K562 (cell line): ENCODE results near the gene CENPB. TPM values are rescaled to one million over a fixed set of nuclear protein-coding genes. Genes with fewer than 3 reads are reported as not detected.

ENCODE experiments used
- ATAC-seq: fragments of 200-7000 bp; cut with Tn5 transposase; 3 replicates; pipeline ENCODE4 v1.9.1; 2020; ENCODE audit warnings: moderate library complexity
- BruUV-seq: library from RNA; stranded (reverse); fragments of 400-500 nt; replicated peaks from 2 replicates; lab custom pipeline; 2021; lab: Mats Ljungman, UMichigan
- CTCF ChIA-PET: fragments of 300-600 bp; formaldehyde crosslinking; extraction: SDS; loops from one replicate; lab custom pipeline; 2021; ENCODE audit warnings: low intra/inter-chr PET ratio; lab: Yijun Ruan, JAX
- POLR2A ChIA-PET: fragments of 300-600, 350-650 bp; sonication (Branson Sonifier 250); formaldehyde crosslinking; extraction: SDS; loops from one replicate; lab custom pipeline; 2021; ENCODE audit warnings: antibody characterized with exemption, inconsistent platforms; lab: Yijun Ruan, JAX
- DNase-seq, 4 experiments: peaks; one replicate each; pipeline versions ENCODE4 v3.0.0 to v3.0.0-alpha.2; 2011 to 2018; ENCODE audit warnings: low spot score in 3 of 4, mixed read lengths in 3 of 4; ENCODE audit errors: extremely low read depth in 1 of 4
- FAIRE-seq: peaks from 2 replicates; lab custom pipeline; 2011; peaks lifted over from hg19 to GRCh38; lab: Jason Lieb, UNC
- H2AFZ ChIP-seq: 2 replicates; pipeline ENCODE4 v1.6.0; 2011; ENCODE audit warnings: low read depth, low read length, control low read depth, inconsistent platforms
- H3K27ac ChIP-seq: fragments of 200-600 bp; 3 replicates; pipeline ENCODE4 v1.8.0; 2011; ENCODE audit warnings: low read depth, mild to moderate bottlenecking, control low read depth, inconsistent platforms, low read length, moderate library complexity, mixed read lengths; ENCODE audit errors: extremely low read depth
- H3K27me3 ChIP-seq, 2 experiments: fragments of 300-600 bp in 1 of 2; 2 replicates in 1 of 2; 3 replicates in 1 of 2; pipeline versions ENCODE4 v1.6.0 to v1.8.0; 2011; ENCODE audit warnings: inconsistent platforms in 2 of 2, low read length in 2 of 2, mild to moderate bottlenecking in 1 of 2, mixed read lengths in 1 of 2, moderate library complexity in 1 of 2; ENCODE audit not compliant: control insufficient read depth in 2 of 2, insufficient read depth in 2 of 2
- H3K36me3 ChIP-seq: fragments of 300-600 bp; 3 replicates; pipeline ENCODE4 v1.8.0; 2011; ENCODE audit warnings: mild to moderate bottlenecking, low read length, inconsistent platforms; ENCODE audit not compliant: control insufficient read depth, insufficient read depth
- H3K4me1 ChIP-seq, 2 experiments: fragments of 200-600 bp in 1 of 2; replicated peaks in 1 of 2; 2 replicates in 1 of 2; 3 replicates in 1 of 2; pipeline versions ENCODE4 v1.5.1 to v1.8.0; 2011; ENCODE audit warnings: inconsistent platforms in 2 of 2, low read length in 2 of 2, mild to moderate bottlenecking in 1 of 2, mixed read lengths in 1 of 2, moderate library complexity in 1 of 2; ENCODE audit not compliant: control insufficient read depth in 2 of 2, insufficient read depth in 2 of 2
- H3K4me2 ChIP-seq: 2 replicates; pipeline ENCODE4 v1.6.1; 2011; ENCODE audit warnings: low read length, control low read depth, inconsistent platforms, mixed read lengths; ENCODE audit not compliant: insufficient read depth
- H3K4me3 ChIP-seq: fragments of 200-600 bp; sonication (generic), shearing (Covaris generic); 2 replicates; pipeline ENCODE4 v1.5.1; 2016; ENCODE audit warnings: control low read depth, inconsistent platforms
- H3K79me2 ChIP-seq: fragments of 200-600 bp; 3 replicates; pipeline ENCODE4 v1.8.0; 2011; ENCODE audit warnings: low read length, inconsistent platforms; ENCODE audit not compliant: control insufficient read depth, insufficient read depth
- H3K9ac ChIP-seq, 2 experiments: 2 replicates each; pipeline versions ENCODE4 v1.6.0 to v1.6.1; 2011; ENCODE audit warnings: low read depth in 2 of 2, low read length in 2 of 2, control low read depth in 1 of 2, inconsistent platforms in 1 of 2, mild to moderate bottlenecking in 1 of 2, mixed read lengths in 1 of 2; ENCODE audit not compliant: insufficient read depth in 1 of 2
- H3K9me1 ChIP-seq: one replicate; pipeline ENCODE4 v1.6.0; 2011; ENCODE audit warnings: inconsistent platforms, mild to moderate bottlenecking, low read length, moderate library complexity; ENCODE audit not compliant: control insufficient read depth, insufficient read depth
- H3K9me3 ChIP-seq: replicated peaks from 2 replicates; pipeline ENCODE4 v1.5.1; 2011; ENCODE audit warnings: low read depth, low read length, inconsistent platforms; ENCODE audit not compliant: control insufficient read depth, insufficient read depth
- H4K20me1 ChIP-seq: replicated peaks from 2 replicates; pipeline ENCODE4 v1.6.1; 2011; ENCODE audit warnings: low read length, inconsistent platforms, mixed read lengths; ENCODE audit not compliant: control insufficient read depth, insufficient read depth
- FOXA3 ChIP-seq, 2 experiments: fragments of 450-650 bp in 1 of 2; sonication (generic) in 1 of 2; formaldehyde crosslinking; IDR thresholded peaks in 1 of 2; conservative IDR thresholded peaks in 1 of 2; 2 replicates each; pipeline versions ENCODE4 v1.4.0 to v1.8.0; 2020 to 2022; ENCODE audit warnings: mild to moderate bottlenecking in 2 of 2, missing genetic modification reagents in 1 of 2
- HDAC1 ChIP-seq, 2 experiments: fragments of 450-650 bp; IDR thresholded peaks; 2 replicates each; pipeline ENCODE4 v1.6.1; 2016 to 2017; ENCODE audit warnings: inconsistent platforms in 1 of 2, mild to moderate bottlenecking in 1 of 2, moderate library complexity in 1 of 2
- MCM7 ChIP-seq, 2 experiments: fragments of 450-650 bp; IDR thresholded peaks; 2 replicates each; pipeline ENCODE4 v1.6.1; 2016 to 2018
- NFYB ChIP-seq: IDR thresholded peaks from 2 replicates; pipeline ENCODE4 v1.6.1; 2011; ENCODE audit warnings: mild to moderate bottlenecking, moderate library complexity; ENCODE audit not compliant: insufficient read length; ENCODE audit errors: extremely low read depth
- NR2C2 ChIP-seq, 2 experiments: fragments of 200-800 bp in 1 of 2; sonication (Bioruptor generic) in 1 of 2; sonication (generic) in 1 of 2; formaldehyde crosslinking in 1 of 2; IDR thresholded peaks; 2 replicates each; pipeline versions ENCODE4 v1.6.1 to v1.8.0; 2016 to 2022; ENCODE audit warnings: mild to moderate bottlenecking in 1 of 2, missing compliant biosample characterization in 1 of 2, missing genetic modification characterization in 1 of 2, missing genetic modification reagents in 1 of 2
- THAP7 ChIP-seq: fragments of 250-450 bp; sonication (Bioruptor Pico); IDR thresholded peaks from 2 replicates; pipeline ENCODE4 v1.5.0; 2021
- ZNF77 ChIP-seq: fragments of 250-450 bp; sonication (Bioruptor Pico); IDR thresholded peaks from 2 replicates; pipeline ENCODE4 v1.5.0; 2020
- WGBS: fragments of 100-300 bp; shearing (Covaris generic); methylation state at CpG from one replicate; pipeline ENCODE4 v1.1.6; 2016; ENCODE audit warnings: low coverage, mixed read lengths; ENCODE audit not compliant: insufficient coverage; ENCODE audit errors: missing lambda C conversion rate; 5-methylcytosine and 5-hydroxymethylcytosine counted together
- in situ Hi-C: fragments of 300-500 bp; cut with MboI; formaldehyde crosslinking; loops from 4 replicates; pipeline ENCODE4 v1.15.0; 2018; ENCODE audit warnings: inconsistent platforms, mixed read lengths
- intact Hi-C: fragments of 100-400 bp; cut with micrococcal nuclease; formaldehyde crosslinking; loops from 2 replicates; pipeline ENCODE4 v1.14.2; 2022
- polyA plus RNA-seq, 8 experiments: library from polyadenylated mRNA; depleted of rRNA in 4 of 8; stranded (reverse) in 5 of 8; unstranded in 3 of 8; fragments of >200 nt; fragmentation: Nextera tagmentation in 2 of 8; fragmentation: Illumina TruSeq in 1 of 8; extraction: Ambion mirVana in 2 of 8; extraction: Trizol in 1 of 8; gene quantifications; 2 replicates each; pipeline versions ENCODE4 v1.2.1 to v1.2.3, GENCODE V29; 2011 to 2014; ENCODE audit warnings: inconsistent platforms in 1 of 8, missing spikeins in 1 of 8
- total RNA-seq, 7 experiments: library from RNA; depleted of rRNA in 6 of 7; stranded (reverse); fragments of >200 nt in 6 of 7; fragmentation: Illumina TruSeq in 2 of 7; extraction: Trizol in 2 of 7; gene quantifications; 2 replicates each; pipeline versions ENCODE4 v1.2.1 to v1.2.3, GENCODE V29; 2011 to 2021; ENCODE audit warnings: low replicate concordance in 1 of 7

Gene CENPB
- total and polyA plus RNA-seq, 9 of the 15 experiments (the other 6 are each of a cell fraction or from before 2014, with no cell fraction given), result 0.17 to 70.8 (median 24.9) TPM

GRCh38 chr20:3757268-3757667 lies 29.3 kb downstream of the CENPB start:
- Histone ChIP-seq H3K9ac (no peak overlapping the region), H3K4me1 (peaks cover 0 to 13% of the 10 kb centered on the region in 2 experiments; a peak in 1 of 5 replicates), H3K4me3 (no peak overlapping the region), H2AFZ (no peak overlapping the region), H3K79me2 (no peaks in the 10 kb centered on the region; the same call in 2 of the 3 replicates), H3K4me2 (no peak overlapping the region), H3K27me3 (no peaks in the 10 kb centered on the region), H3K9me3 (no peaks in the 10 kb centered on the region), H3K27ac (no peak overlapping the region), H3K9me1 (peaks cover 2% of the 10 kb centered on the region), H4K20me1 (no peaks in the 10 kb centered on the region), H3K36me3 (peaks cover 61% of the 10 kb centered on the region; the same call in 2 of the 3 replicates)
- no peak for FAIRE-seq
- intact Hi-C loops (no loop called here), in situ Hi-C loops (no loop called here)
- no peak for ATAC-seq
- BruUV-seq, result no TSS peak
- ChIA-PET POLR2A (interaction anchor here (0.6 kb wide), 1 partner anchor 421 kb away, joined by 3 read pairs; no protein-coding TSS in a partner anchor), CTCF (no interaction called here)
- TF ChIP-seq ZNF77 (no peak), FOXA3 (CRISPR knock-in tag; conservative IDR thresholded peaks at IDR 0.05 in 1 of 2, IDR thresholded peaks at IDR 0.05 in 1 of 2) (no peak), THAP7 (CRISPR knock-in tag) (no peak), NFYB (no peak), HDAC1 (IDR thresholded peaks at IDR 0.05) (no peak), NR2C2 (CRISPR knock-in tag; IDR thresholded peaks at IDR 0.05) (no peak), NR2C2 (tag; IDR thresholded peaks at IDR 0.05) (no peak), MCM7 (IDR thresholded peaks at IDR 0.05) (no peak)
- no CpG with 5 or more reads among the region's 2 CpGs for WGBS
- DNase-seq, result no peak
